DOHH2 (cell line): ENCODE data around the gene WWC1.

Experiments
- CTCF ChIP-seq: fragments of 200-600 bp; sonication (generic); IDR thresholded peaks from one replicate; pipeline ENCODE4 v1.5.1; 2014; ENCODE audit warnings: antibody characterized with exemption, mild to moderate bottlenecking, low read depth, low read length; ENCODE audit not compliant: poor library complexity, severe bottlenecking
- EZH2phosphoT487 ChIP-seq: fragments of 200-600 bp; sonication (generic); IDR thresholded peaks from 2 replicates; pipeline ENCODE4 v1.6.1; 2017; ENCODE audit warnings: borderline replicate concordance, mild to moderate bottlenecking, antibody characterized with exemption, low read length, moderate library complexity, mixed read lengths

GRCh38 chr5:168360521-168361285 is 69.3 kb downstream of the WWC1 start:
- no peak for TF ChIP-seq CTCF
- TF ChIP-seq EZH2phosphoT487 = no peak
